ENCODE data around the gene DHFR. TPM values are rescaled to one million over a fixed set of nuclear protein-coding genes. Genes with fewer than 3 reads are reported as not detected.
"Not testable (repeated sequence)": the region's sequence is repeated elsewhere in the genome, so short reads cannot be mapped to it uniquely, and the experiment has no call there.

Gene DHFR
- total and polyA plus RNA-seq, 5 donors: 4.3 to 14.9 (median 8.7) TPM

- no peaks in the 10 kb centered on the region for H3K9me3 ChIP-seq (ENCODE audit: control insufficient read depth, low read length)
- DNase-seq: no peak
- intact Hi-C loops (cut with DNase I): loop anchor here in 1 of 4 donors (10.0 kb wide), 1 partner anchor 506 kb away; no protein-coding TSS in a partner anchor
- H3K4me3 ChIP-seq (ENCODE audit: low read length): no peak overlapping the region
- no peaks in the 10 kb centered on the region for H3K4me1 ChIP-seq (ENCODE audit: control insufficient read depth, insufficient read depth, low read length)
- no peak for ATAC-seq
- WGBS: 76% methylated on average over 4 of the region's 4 CpGs
- no peak overlapping the region for H3K27ac ChIP-seq (ENCODE audit: low read length)
- H3K27me3 ChIP-seq (ENCODE audit: control insufficient read depth, insufficient read depth): no peaks in the 10 kb centered on the region
These were observed 34.1 kb upstream of the DHFR start for GRCh38 chr5:80688648-80689420.

DNA sequence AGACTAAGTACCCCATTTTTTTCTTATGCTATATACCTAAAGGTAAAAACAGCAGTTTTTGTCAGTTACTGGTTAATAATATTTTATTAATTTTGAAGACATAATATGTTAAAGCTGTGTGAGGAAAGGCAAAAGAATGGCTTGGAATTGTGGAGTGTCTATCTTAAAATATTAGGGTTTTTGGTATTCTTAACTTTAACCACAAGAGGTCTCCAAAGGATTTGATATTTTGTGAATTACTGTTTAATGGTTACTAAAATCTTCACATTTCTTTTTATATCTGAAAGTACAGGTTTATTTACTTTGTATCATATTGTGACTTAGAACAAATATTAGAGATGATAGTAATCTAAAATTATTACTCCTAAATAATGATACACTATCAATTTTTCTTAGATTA is 32.0 kb upstream of the DHFR start:
- intact Hi-C loops (cut with DNase I): loop anchor here in 1 of 4 donors (10.0 kb wide), 1 partner anchor 508 kb away; no protein-coding TSS in a partner anchor
- no peak for DNase-seq
- no peak for ATAC-seq

DNA sequence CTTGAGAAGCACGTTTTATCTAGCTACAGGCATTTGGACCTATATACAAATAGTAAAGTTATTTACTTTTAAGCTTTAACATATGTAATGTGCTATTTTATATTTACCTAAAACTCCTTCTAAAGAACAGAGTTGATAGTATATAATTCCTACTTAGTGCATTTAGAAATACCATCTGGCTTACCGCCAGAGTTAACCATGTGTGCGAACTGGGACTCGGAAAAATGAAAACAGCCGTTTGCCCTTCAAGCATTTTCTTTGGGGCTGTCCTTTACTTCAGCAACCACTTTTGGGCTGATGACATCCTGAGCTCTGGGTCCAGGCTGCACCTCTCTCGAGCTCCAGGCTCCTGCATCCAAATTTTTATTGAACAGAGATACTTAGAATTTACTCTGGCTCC is 21.9 kb upstream of the DHFR start:
- intact Hi-C loops (cut with DNase I): loop anchor here in 1 of 4 donors (10.0 kb wide), 2 partner anchors 192 to 508 kb away; partner anchors contain the start of gene FAM151B
- ATAC-seq: no peak
- H3K4me3 ChIP-seq (ENCODE audit: low read length): no peak overlapping the region
- WGBS: 68% methylated on average over 6 of the region's 6 CpGs
- no peak overlapping the region for H3K27ac ChIP-seq (ENCODE audit: low read length)
- no peaks in the 10 kb centered on the region for H3K9me3 ChIP-seq (ENCODE audit: control insufficient read depth, low read length)
- H3K4me1 ChIP-seq (ENCODE audit: control insufficient read depth, insufficient read depth, low read length): no peaks in the 10 kb centered on the region
- H3K27me3 ChIP-seq (ENCODE audit: control insufficient read depth, insufficient read depth): no peaks in the 10 kb centered on the region
- DNase-seq: no peak

More for the DNA sequence above, 32.0 kb upstream of the DHFR start:
- no peaks in the 10 kb centered on the region for H3K9me3 ChIP-seq (ENCODE audit: control insufficient read depth, low read length)
- H3K4me1 ChIP-seq (ENCODE audit: control insufficient read depth, insufficient read depth, low read length): no peaks in the 10 kb centered on the region
- no peak overlapping the region for H3K27ac ChIP-seq (ENCODE audit: low read length)
- no peaks in the 10 kb centered on the region for H3K27me3 ChIP-seq (ENCODE audit: control insufficient read depth, insufficient read depth)
- no peak overlapping the region for H3K4me3 ChIP-seq (ENCODE audit: low read length)

- Histone ChIP-seq H3K9me3 (ENCODE audit: control insufficient read depth, low read length) (no peaks in the 10 kb centered on the region), H3K27ac (ENCODE audit: low read length) (no peak overlapping the region), H3K4me1 (ENCODE audit: control insufficient read depth, insufficient read depth, low read length) (peaks cover 3% of the 10 kb centered on the region), H3K27me3 (ENCODE audit: control insufficient read depth, insufficient read depth) (no peaks in the 10 kb centered on the region), H3K4me3 (ENCODE audit: low read length) (no peak overlapping the region)
- intact Hi-C loops (cut with DNase I): loop anchor here in 2 of 4 donors (5.0 to 10.0 kb wide), 3 partner anchors 185 to 513 kb away; partner anchors contain the start of gene FAM151B (in 2 of the 2)
- DNase-seq: peak; percentile 71 to 79 (median 75)
- WGBS: 16% methylated on average over 7 of the region's 7 CpGs
- peak; percentile 72 to 74 for ATAC-seq
These were observed 17.5 kb upstream of the DHFR start for GRCh38 chr5:80672140-80672736.

GRCh38 chr5:80668016-80668969 is 13.5 kb upstream of the DHFR start:
- Histone ChIP-seq H3K4me3 (ENCODE audit: low read length) (no peak overlapping the region), H3K27ac (ENCODE audit: low read length) (no peak overlapping the region), H3K9me3 (ENCODE audit: control insufficient read depth, low read length) (no peaks in the 10 kb centered on the region), H3K4me1 (ENCODE audit: control insufficient read depth, insufficient read depth, low read length) (peaks cover 3% of the 10 kb centered on the region), H3K27me3 (ENCODE audit: control insufficient read depth, insufficient read depth) (no peaks in the 10 kb centered on the region)
- intact Hi-C loops (cut with DNase I): no loop called here
- 83% methylated on average over 16 of the region's 16 CpGs for WGBS
- DNase-seq (peak in 1 of 3 donors; percentile 48), ATAC-seq (peak; percentile 36 to 59)

DNA sequence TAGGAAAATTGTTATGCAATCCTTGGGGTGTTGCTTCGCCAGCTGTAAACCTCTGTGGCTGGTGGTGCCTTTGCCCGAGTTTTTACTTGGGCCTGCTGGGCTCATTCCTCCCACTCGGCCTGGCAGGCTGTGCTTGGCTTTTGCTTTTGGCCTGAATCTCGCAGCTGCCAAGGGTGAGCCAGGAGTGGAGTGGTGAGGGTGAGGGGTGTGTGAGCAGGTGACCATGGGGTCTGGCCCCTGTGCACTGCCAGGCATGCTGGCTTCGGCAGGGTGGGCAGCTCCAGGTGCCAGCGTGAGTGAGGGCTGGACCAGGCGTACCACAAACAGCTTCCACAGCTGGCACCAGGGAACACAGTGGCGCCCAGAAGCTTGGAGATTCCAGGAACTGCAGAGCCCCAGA is 12.6 kb upstream of the DHFR start:
- H3K9me3 ChIP-seq (ENCODE audit: control insufficient read depth, low read length): no peaks in the 10 kb centered on the region
- DNase-seq (peak; percentile 9 to 37 (median 26)), ATAC-seq (peak in 1 of 2 donors; percentile 20)
- intact Hi-C loops (cut with DNase I): no loop called here
- H3K4me1 ChIP-seq (ENCODE audit: control insufficient read depth, insufficient read depth, low read length): peaks cover 3% of the 10 kb centered on the region
- H3K4me3 ChIP-seq (ENCODE audit: low read length): no peak overlapping the region
- H3K27ac ChIP-seq (ENCODE audit: low read length): no peak overlapping the region
- H3K27me3 ChIP-seq (ENCODE audit: control insufficient read depth, insufficient read depth): no peaks in the 10 kb centered on the region
- 87% methylated on average over 8 of the region's 8 CpGs for WGBS

DNA sequence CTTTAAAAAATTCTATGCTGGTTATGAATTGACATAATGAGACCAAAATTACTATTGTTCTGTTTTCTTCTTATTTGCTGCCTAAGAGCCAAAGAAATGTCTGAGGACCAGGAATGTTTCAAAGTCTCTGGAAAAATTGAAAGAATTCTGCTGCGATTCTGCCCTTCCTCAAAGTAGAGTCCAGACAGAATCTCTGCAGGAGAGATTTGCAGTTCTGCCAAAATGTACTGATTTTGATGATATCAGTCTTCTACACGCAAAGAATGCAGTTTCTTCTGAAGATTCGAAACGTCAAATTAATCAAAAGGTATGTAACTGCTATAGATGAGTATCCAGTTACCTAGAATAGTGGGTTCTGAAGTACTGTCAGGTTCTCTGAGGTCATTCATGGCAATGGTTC is 10.3 kb upstream of the DHFR start:
- no peaks in the 10 kb centered on the region for H3K27me3 ChIP-seq (ENCODE audit: control insufficient read depth, insufficient read depth)
- H3K9me3 ChIP-seq (ENCODE audit: control insufficient read depth, low read length): no peaks in the 10 kb centered on the region
- H3K4me3 ChIP-seq (ENCODE audit: low read length): no peak overlapping the region
- H3K27ac ChIP-seq (ENCODE audit: low read length): no peak overlapping the region
- whole genome bisulfite sequencing: 89% methylated on average over 4 of the region's 4 CpGs
- peaks cover 3% of the 10 kb centered on the region for H3K4me1 ChIP-seq (ENCODE audit: control insufficient read depth, insufficient read depth, low read length)
- no peak for ATAC-seq
- intact Hi-C loops (cut with DNase I): no loop called here
- no peak for DNase-seq

GRCh38 chr5:80662108-80662507 is 7.3 kb upstream of the DHFR start:
- Histone ChIP-seq H3K9me3 (ENCODE audit: control insufficient read depth, low read length) (no peaks in the 10 kb centered on the region), H3K27ac (ENCODE audit: low read length) (no peak overlapping the region), H3K4me3 (ENCODE audit: low read length) (no peak overlapping the region), H3K27me3 (ENCODE audit: control insufficient read depth, insufficient read depth) (no peaks in the 10 kb centered on the region), H3K4me1 (ENCODE audit: control insufficient read depth, insufficient read depth, low read length) (no peaks in the 10 kb centered on the region)
- DNase-seq (no peak), ATAC-seq (no peak)
- intact Hi-C loops (cut with DNase I): no loop called here
- 98% methylated on average over 1 of the region's 1 CpG for WGBS

GRCh38 chr5:80660661-80661060 is 5.9 kb upstream of the DHFR start:
- ATAC-seq; H3K27ac ChIP-seq (ENCODE audit: low read length); H3K9me3 ChIP-seq (ENCODE audit: control insufficient read depth, low read length); DNase-seq; intact Hi-C loops (cut with DNase I); H3K4me1 ChIP-seq (ENCODE audit: control insufficient read depth, insufficient read depth, low read length); H3K27me3 ChIP-seq (ENCODE audit: control insufficient read depth, insufficient read depth); H3K4me3 ChIP-seq (ENCODE audit: low read length): not testable (repeated sequence)
- 91% methylated on average over 7 of the region's 7 CpGs for whole genome bisulfite sequencing

GRCh38 chr5:80659106-80659505 is 4.3 kb upstream of the DHFR start:
- DNase-seq (no peak), ATAC-seq (no peak)
- Histone ChIP-seq H3K27me3 (ENCODE audit: control insufficient read depth, insufficient read depth) (no peaks in the 10 kb centered on the region), H3K4me3 (ENCODE audit: low read length) (no peak overlapping the region), H3K27ac (ENCODE audit: low read length) (no peak overlapping the region), H3K4me1 (ENCODE audit: control insufficient read depth, insufficient read depth, low read length) (peaks cover 4% of the 10 kb centered on the region), H3K9me3 (ENCODE audit: control insufficient read depth, low read length) (no peaks in the 10 kb centered on the region)
- 88% methylated on average over 5 of the region's 5 CpGs for WGBS
- intact Hi-C loops (cut with DNase I): no loop called here
